Mesothelial cell of epicardium (in vitro differentiated cells): ENCODE results near the gene TBK1. TPM values are rescaled to one million over a fixed set of nuclear protein-coding genes. Genes with fewer than 3 reads are reported as not detected.

Source experiments
- DNase-seq, 2 experiments: peaks; one replicate each; pipeline ENCODE4 v3.0.0; 2021; ENCODE audit warnings: low spot score in 2 of 2; ENCODE audit not compliant: unreplicated experiment in 2 of 2
- H3K27ac Mint-ChIP-seq: 2 replicates; pipeline ENCODE4 v1.8.0; 2021; ENCODE audit warnings: mixed read lengths
- H3K27me3 Mint-ChIP-seq: 2 replicates; pipeline ENCODE4 v1.8.0; 2021; ENCODE audit warnings: low read depth, mixed read lengths
- H3K36me3 Mint-ChIP-seq: 2 replicates; pipeline ENCODE4 v1.8.0; 2021; ENCODE audit warnings: mixed read lengths
- H3K4me1 Mint-ChIP-seq: 2 replicates; pipeline ENCODE4 v1.8.0; 2021; ENCODE audit warnings: mixed read lengths
- H3K4me3 Mint-ChIP-seq: 2 replicates; pipeline ENCODE4 v1.8.0; 2021; ENCODE audit warnings: mild to moderate bottlenecking, moderate library complexity, mixed read lengths
- H3K9me3 Mint-ChIP-seq: 2 replicates; pipeline ENCODE4 v1.8.0; 2021; ENCODE audit warnings: mixed read lengths
- CTCF ChIP-seq: fragments of 200-600 bp; sonication (generic); IDR thresholded peaks from one replicate; pipeline ENCODE4 v1.5.0; 2021; ENCODE audit warnings: antibody characterized with exemption; ENCODE audit not compliant: unreplicated experiment
- total RNA-seq: library from RNA; stranded (reverse); gene quantifications from 3 replicates; pipeline ENCODE4 v1.2.1, GENCODE V29; 2021

TBK1 gene
- total RNA-seq, 1 donor from 2014 or later: 25.5 TPM

- H3K27me3 Mint-ChIP-seq: no peaks in the 10 kb centered on the region
- no peak overlapping the region for H3K4me3 Mint-ChIP-seq
- peaks cover 31% of the 10 kb centered on the region for H3K36me3 Mint-ChIP-seq
- H3K27ac Mint-ChIP-seq: no peak overlapping the region
- no peaks in the 10 kb centered on the region for H3K4me1 Mint-ChIP-seq
- no peak for TF ChIP-seq CTCF
- no peak for DNase-seq
- no peaks in the 10 kb centered on the region for H3K9me3 Mint-ChIP-seq
These were observed 45.0 kb downstream of the TBK1 start for GRCh38 chr12:64496839-64497400.

- H3K27ac Mint-ChIP-seq: no peak overlapping the region
- H3K4me3 Mint-ChIP-seq: no peak overlapping the region
- H3K27me3 Mint-ChIP-seq: no peaks in the 10 kb centered on the region
- no peak for TF ChIP-seq CTCF
- no peaks in the 10 kb centered on the region for H3K4me1 Mint-ChIP-seq
- no peak for DNase-seq
- H3K9me3 Mint-ChIP-seq: no peaks in the 10 kb centered on the region
- H3K36me3 Mint-ChIP-seq: peaks cover 30% of the 10 kb centered on the region
These were observed 45.6 kb downstream of the TBK1 start for GRCh38 chr12:64497484-64497883.

- no peaks in the 10 kb centered on the region for H3K27me3 Mint-ChIP-seq
- peaks cover 33% of the 10 kb centered on the region for H3K36me3 Mint-ChIP-seq
- no peaks in the 10 kb centered on the region for H3K4me1 Mint-ChIP-seq
- H3K27ac Mint-ChIP-seq: no peak overlapping the region
- DNase-seq: no peak
- H3K9me3 Mint-ChIP-seq: no peaks in the 10 kb centered on the region
- TF ChIP-seq CTCF: no peak
- H3K4me3 Mint-ChIP-seq: no peak overlapping the region
These were observed 46.0 kb downstream of the TBK1 start for GRCh38 chr12:64497903-64498302.

GRCh38 chr12:64500394-64500793 is 48.5 kb downstream of the TBK1 start:
- DNase-seq: no peak
- no peaks in the 10 kb centered on the region for H3K27me3 Mint-ChIP-seq
- no peak for TF ChIP-seq CTCF
- H3K4me3 Mint-ChIP-seq: no peak overlapping the region
- H3K9me3 Mint-ChIP-seq: no peaks in the 10 kb centered on the region
- H3K4me1 Mint-ChIP-seq: no peaks in the 10 kb centered on the region
- H3K36me3 Mint-ChIP-seq: peaks cover 28% of the 10 kb centered on the region
- no peak overlapping the region for H3K27ac Mint-ChIP-seq

GRCh38 chr12:64501486-64501885 is 49.6 kb downstream of the TBK1 start:
- H3K9me3 Mint-ChIP-seq: no peaks in the 10 kb centered on the region
- no peak overlapping the region for H3K4me3 Mint-ChIP-seq
- TF ChIP-seq CTCF: no peak
- H3K4me1 Mint-ChIP-seq: no peaks in the 10 kb centered on the region
- no peaks in the 10 kb centered on the region for H3K27me3 Mint-ChIP-seq
- no peak overlapping the region for H3K27ac Mint-ChIP-seq
- H3K36me3 Mint-ChIP-seq: peaks cover 27% of the 10 kb centered on the region
- DNase-seq: no peak

GRCh38 chr12:64506955-64507354 is 55.0 kb downstream of the TBK1 start:
- Mint-ChIP-seq H3K36me3 (peaks cover 3% of the 10 kb centered on the region), H3K4me1 (peaks cover 14% of the 10 kb centered on the region), H3K4me3 (no peak overlapping the region), H3K9me3 (no peaks in the 10 kb centered on the region), H3K27ac (no peak overlapping the region), H3K27me3 (no peaks in the 10 kb centered on the region)
- no peak for TF ChIP-seq CTCF
- DNase-seq: no peak
